B cell (primary cell): ENCODE data around the gene PARD6A. TPM values are rescaled to one million over a fixed set of nuclear protein-coding genes. Genes with fewer than 3 reads are reported as not detected.

Experiments used
- ATAC-seq: fragments of 200-7000 bp; cut with Tn5 transposase; one replicate; pipeline ENCODE4 v1.10.0; 2021; ENCODE audit warnings: low read depth, mild to moderate bottlenecking, moderate number of reproducible peaks, moderate library complexity
- CTCF ChIA-PET: fragments of 350-600 bp; sonication (Branson Sonifier 250); formaldehyde crosslinking; loops from one replicate; lab custom pipeline; 2021; ENCODE audit warnings: antibody characterized with exemption, inconsistent platforms; lab: Charles Lee
- POLR2A ChIA-PET: fragments of 350-600 bp; sonication (Branson Sonifier 250); formaldehyde crosslinking; loops from one replicate; lab custom pipeline; 2021; ENCODE audit warnings: antibody characterized with exemption; lab: Charles Lee
- DNase-seq: peaks from one replicate; pipeline ENCODE4 v3.0.0; 2013
- H2AFZ ChIP-seq: 2 replicates; pipeline ENCODE4 v1.6.1; 2012; ENCODE audit warnings: mild to moderate bottlenecking, low read depth, low read length; ENCODE audit not compliant: insufficient read depth, poor library complexity, severe bottlenecking
- H3K27ac ChIP-seq, 2 donors: 1 replicate in 1 of 2; 2 replicates in 1 of 2; pipeline ENCODE4 v1.5.1; 2012 to 2013; ENCODE audit warnings: low read length in 2 of 2, mild to moderate bottlenecking in 2 of 2, moderate library complexity in 1 of 2
- H3K27me3 ChIP-seq, 4 experiments: fragments of 200-600 bp in 1 of 4; sonication (generic) in 1 of 4; replicated peaks in 1 of 4; 1 replicate in 2 of 4; 2 replicates in 2 of 4; pipeline versions ENCODE4 v1.6.1 to v1.7.0; 2013 to 2016; ENCODE audit warnings: low read length in 3 of 4, mild to moderate bottlenecking in 2 of 4, mixed read lengths in 1 of 4, moderate library complexity in 1 of 4; ENCODE audit not compliant: insufficient read depth in 4 of 4, control insufficient read depth in 3 of 4; ENCODE audit errors: control extremely low read depth in 1 of 4
- H3K36me3 ChIP-seq, 2 experiments: replicated peaks in 1 of 2; 1 replicate in 1 of 2; 2 replicates in 1 of 2; pipeline versions ENCODE4 v1.6.1 to v1.7.1; 2013; ENCODE audit warnings: low read length in 1 of 2; ENCODE audit not compliant: insufficient read depth in 2 of 2, control insufficient read depth in 1 of 2; ENCODE audit errors: control extremely low read depth in 1 of 2, extremely low read depth in 1 of 2
- H3K4me1 ChIP-seq, 2 donors: fragments of 200-600 bp in 1 of 2; sonication (generic) in 1 of 2; 1 replicate in 1 of 2; 2 replicates in 1 of 2; pipeline versions ENCODE4 v1.5.1 to v1.6.1; 2013 to 2017; ENCODE audit warnings: low read length in 2 of 2; ENCODE audit not compliant: control insufficient read depth in 2 of 2, insufficient read depth in 2 of 2
- H3K4me2 ChIP-seq: replicated peaks from 2 replicates; pipeline ENCODE3; 2012; ENCODE audit warnings: mild to moderate bottlenecking, low read depth, low read length; ENCODE audit not compliant: poor library complexity, severe bottlenecking
- H3K4me3 ChIP-seq, 5 experiments: fragments of 200-600 bp in 1 of 5; sonication (generic) in 1 of 5; 1 replicate in 3 of 5; 2 replicates in 2 of 5; pipeline versions ENCODE4 v1.5.1 to v1.7.0; 2011 to 2016; ENCODE audit warnings: low read length in 4 of 5, mild to moderate bottlenecking in 4 of 5, low read depth in 2 of 5, control low read depth in 1 of 5, moderate library complexity in 1 of 5; ENCODE audit not compliant: insufficient read depth in 1 of 5; ENCODE audit errors: control extremely low read depth in 1 of 5, extremely low read depth in 1 of 5
- H3K79me2 ChIP-seq: fragments of 200-600 bp; sonication (generic); one replicate; pipeline ENCODE4 v1.6.0; 2016; ENCODE audit warnings: low read length; ENCODE audit not compliant: control insufficient read depth, insufficient read depth
- H3K9ac ChIP-seq: fragments of 200-600 bp; sonication (generic); 2 replicates; pipeline ENCODE4 v1.6.1; 2017; ENCODE audit warnings: mild to moderate bottlenecking, low read length, moderate library complexity
- H3K9me3 ChIP-seq, 3 donors: one replicate each; pipeline versions ENCODE4 v1.6.1 to v1.7.1; 2013; ENCODE audit warnings: low read length in 2 of 3; ENCODE audit not compliant: control insufficient read depth in 2 of 3, insufficient read depth in 1 of 3; ENCODE audit errors: control extremely low read depth in 1 of 3
- H4K20me1 ChIP-seq: 2 replicates; pipeline ENCODE4 v1.6.0; 2012; ENCODE audit warnings: mild to moderate bottlenecking, low read length; ENCODE audit not compliant: insufficient read depth, control insufficient read depth, poor library complexity, severe bottlenecking
- H3K27ac Mint-ChIP-seq: one replicate; pipeline ENCODE4 v1.8.0; 2021; ENCODE audit warnings: mixed read lengths
- H3K27me3 Mint-ChIP-seq: one replicate; pipeline ENCODE4 v1.8.0; 2021; ENCODE audit warnings: mixed read lengths
- H3K4me1 Mint-ChIP-seq: one replicate; pipeline ENCODE4 v1.8.0; 2021; ENCODE audit warnings: mixed read lengths
- H3K4me3 Mint-ChIP-seq: one replicate; pipeline ENCODE4 v1.8.0; 2021; ENCODE audit warnings: mixed read lengths
- H3K9me3 Mint-ChIP-seq: one replicate; pipeline ENCODE4 v1.8.0; 2022; ENCODE audit warnings: mixed read lengths; ENCODE audit not compliant: insufficient read depth
- EZH2 ChIP-seq: IDR thresholded peaks from 2 replicates; pipeline ENCODE4 v1.6.1; 2012; ENCODE audit warnings: borderline replicate concordance, low read depth, mild to moderate bottlenecking, moderate library complexity, low read length; ENCODE audit not compliant: insufficient read depth, poor library complexity, severe bottlenecking
- WGBS: methylation state at CpG from one replicate; pipeline ENCODE4 v1.1.5; 2013; ENCODE audit warnings: missing lambda C conversion rate; ENCODE audit not compliant: insufficient coverage; 5-methylcytosine and 5-hydroxymethylcytosine counted together
- intact Hi-C: fragments of 100-400 bp; cut with micrococcal nuclease; formaldehyde crosslinking; loops from one replicate; pipeline ENCODE4 v1.10.0; 2022
- polyA plus RNA-seq: library from polyadenylated mRNA; depleted of rRNA; stranded (reverse); fragments of >200 nt; gene quantifications from 2 replicates; pipeline ENCODE4 v1.2.3, GENCODE V29; 2012
- total RNA-seq, 2 donors: library from RNA; stranded (reverse); fragments of 120-200 nt in 1 of 2; gene quantifications; 1 replicate in 1 of 2; 2 replicates in 1 of 2; pipeline versions ENCODE4 v1.2.3 to v1.2.4, GENCODE V29; 2013 to 2022
- TF ChIP-seq, protein P1 (sequence below): fragments of 200-600 bp; IDR thresholded peaks from one replicate; pipeline ENCODE4 v1.8.0; 2022; ENCODE audit warnings: antibody characterized with exemption, mild to moderate bottlenecking

PARD6A gene
- total and polyA plus RNA-seq, 2 donors (not counting 1 experiment from before 2014, with no cell fraction given): 14.8 to 15.9 TPM

DNA sequence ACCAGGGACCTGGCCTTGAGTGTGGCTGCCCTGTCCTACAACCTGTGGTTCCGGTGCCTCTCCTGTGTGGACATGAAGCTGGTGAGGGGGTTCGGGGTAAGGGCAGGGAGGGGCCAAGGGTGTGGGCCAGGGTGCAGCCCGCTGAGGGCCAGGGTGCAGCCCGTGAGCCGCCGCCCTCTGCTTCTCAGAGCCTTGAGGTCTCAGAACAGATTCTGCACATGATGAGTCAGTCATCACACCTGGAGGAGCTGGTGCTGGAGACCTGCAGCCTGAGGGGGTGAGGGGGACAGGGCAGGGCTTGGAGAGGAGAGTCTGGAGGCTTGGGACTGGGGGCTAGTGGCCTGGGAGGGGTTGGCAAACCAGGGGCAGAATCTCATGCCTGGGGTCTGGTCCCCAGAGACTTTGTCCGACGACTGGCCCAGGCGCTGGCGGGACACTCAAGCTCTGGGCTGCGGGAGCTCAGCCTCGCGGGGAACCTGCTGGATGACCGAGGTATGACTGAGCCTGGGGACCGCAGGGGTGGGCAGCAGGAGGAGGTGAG is 13.6 kb upstream of the PARD6A start:
- WGBS: 92% methylated on average over 14 of the region's 15 CpGs
- Histone ChIP-seq H3K4me1 (peaks cover 12 to 20% of the 10 kb centered on the region in 2 donors), H3K27ac (peak overlapping the region in 1 of 2 donors; percentile 15), H3K9me3 (no peaks in the 10 kb centered on the region), H3K4me2 (no peak overlapping the region), H3K4me3 (no peak overlapping the region), H2AFZ (no peak overlapping the region), H3K27me3 (no peaks in the 10 kb centered on the region), H3K9ac (no peak overlapping the region), H3K79me2 (peaks cover 60% of the 10 kb centered on the region), H4K20me1 (peaks cover 36% of the 10 kb centered on the region), H3K36me3 (peaks cover 0 to 51% of the 10 kb centered on the region in 2 experiments)
- Mint-ChIP-seq H3K4me1 (peaks cover 18% of the 10 kb centered on the region), H3K27me3 (no peaks in the 10 kb centered on the region), H3K9me3 (no peaks in the 10 kb centered on the region), H3K4me3 (no peak overlapping the region), H3K27ac (peak overlapping the region; percentile 26)
- DNase-seq (no peak), ATAC-seq (no peak)
- intact Hi-C loops: no loop called here
- POLR2A ChIA-PET: interaction anchor here (1.1 kb wide), 2 partner anchors 13 to 84 kb away, joined by 3 to 4 read pairs; partner anchors contain the start of gene ACD
- CTCF ChIA-PET: interaction anchor here (0.5 to 8.4 kb wide), 6 partner anchors 16 to 370 kb away, joined by 3 to 220 read pairs (median 4); partner anchors contain the start of gene CTCF
- no peak for TF ChIP-seq EZH2
- TF ChIP-seq, protein P1, sequence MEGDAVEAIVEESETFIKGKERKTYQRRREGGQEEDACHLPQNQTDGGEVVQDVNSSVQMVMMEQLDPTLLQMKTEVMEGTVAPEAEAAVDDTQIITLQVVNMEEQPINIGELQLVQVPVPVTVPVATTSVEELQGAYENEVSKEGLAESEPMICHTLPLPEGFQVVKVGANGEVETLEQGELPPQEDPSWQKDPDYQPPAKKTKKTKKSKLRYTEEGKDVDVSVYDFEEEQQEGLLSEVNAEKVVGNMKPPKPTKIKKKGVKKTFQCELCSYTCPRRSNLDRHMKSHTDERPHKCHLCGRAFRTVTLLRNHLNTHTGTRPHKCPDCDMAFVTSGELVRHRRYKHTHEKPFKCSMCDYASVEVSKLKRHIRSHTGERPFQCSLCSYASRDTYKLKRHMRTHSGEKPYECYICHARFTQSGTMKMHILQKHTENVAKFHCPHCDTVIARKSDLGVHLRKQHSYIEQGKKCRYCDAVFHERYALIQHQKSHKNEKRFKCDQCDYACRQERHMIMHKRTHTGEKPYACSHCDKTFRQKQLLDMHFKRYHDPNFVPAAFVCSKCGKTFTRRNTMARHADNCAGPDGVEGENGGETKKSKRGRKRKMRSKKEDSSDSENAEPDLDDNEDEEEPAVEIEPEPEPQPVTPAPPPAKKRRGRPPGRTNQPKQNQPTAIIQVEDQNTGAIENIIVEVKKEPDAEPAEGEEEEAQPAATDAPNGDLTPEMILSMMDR: no peak

DNA sequence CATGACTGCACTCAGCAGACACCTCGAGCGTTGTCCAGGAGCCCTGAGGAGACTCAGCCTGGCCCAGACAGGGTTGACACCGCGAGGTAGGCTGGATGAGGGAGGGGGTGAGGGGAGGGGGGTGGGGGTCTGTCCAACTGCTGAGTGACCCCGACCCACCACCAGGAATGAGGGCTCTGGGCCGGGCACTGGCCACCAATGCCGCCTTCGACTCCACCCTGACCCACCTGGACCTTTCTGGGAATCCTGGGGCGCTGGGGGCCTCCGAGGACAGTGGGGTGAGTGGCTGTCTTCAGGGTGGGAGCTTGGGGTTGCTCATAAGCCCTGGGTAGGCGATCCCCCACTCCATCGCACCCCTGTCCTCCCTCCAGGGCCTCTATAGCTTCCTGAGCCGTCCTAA is 13.1 kb upstream of the PARD6A start:
- H3K4me3 Mint-ChIP-seq: no peak overlapping the region
- ChIA-PET POLR2A (interaction anchor here (1.1 to 1.8 kb wide), 3 partner anchors 10 to 85 kb away, joined by 3 to 6 read pairs (median 4); partner anchors contain the start of gene ACD), CTCF (interaction anchor here (0.6 to 8.4 kb wide), 5 partner anchors 18 to 369 kb away, joined by 3 to 220 read pairs (median 4); partner anchors contain the start of gene CTCF)
- ATAC-seq (no peak), DNase-seq (no peak)
- peaks cover 20% of the 10 kb centered on the region for H3K4me1 Mint-ChIP-seq
- no peak overlapping the region for H3K27ac ChIP-seq
- TF ChIP-seq, protein P1: no peak
- TF ChIP-seq EZH2: no peak
- H3K27me3 Mint-ChIP-seq: no peaks in the 10 kb centered on the region
- intact Hi-C loops: no loop called here
- no peaks in the 10 kb centered on the region for H3K9me3 Mint-ChIP-seq
- no peak overlapping the region for H3K4me2 ChIP-seq
- peaks cover 62% of the 10 kb centered on the region for H3K79me2 ChIP-seq
- H3K9me3 ChIP-seq: no peaks in the 10 kb centered on the region
- H3K27ac Mint-ChIP-seq: no peak overlapping the region
- H3K4me3 ChIP-seq: no peak overlapping the region
- H3K4me1 ChIP-seq: peaks cover 12 to 20% of the 10 kb centered on the region in 2 donors
- H3K27me3 ChIP-seq: no peaks in the 10 kb centered on the region
- peaks cover 38% of the 10 kb centered on the region for H4K20me1 ChIP-seq
- H3K36me3 ChIP-seq: peaks cover 0 to 55% of the 10 kb centered on the region in 2 experiments
- 91% methylated on average over 6 of the region's 13 CpGs for WGBS
- no peak overlapping the region for H2AFZ ChIP-seq
- no peak overlapping the region for H3K9ac ChIP-seq
